ENCODE results near the gene TMEM106C.

TMEM106C gene

GRCh38 chr12:47979686-47980085, 16.3 kb downstream of the TMEM106C start:
- no peak for DNase-seq (ENCODE audit: low read depth)

- no peak for DNase-seq (ENCODE audit: low read depth)
Observed at GRCh38 chr12:47980197-47980596, 16.8 kb downstream of the TMEM106C start.

GRCh38 chr12:47980779-47981495, 17.5 kb downstream of the TMEM106C start:
- DNase-seq (ENCODE audit: low read depth) = no peak

GRCh38 chr12:47981496-47982260, 18.3 kb downstream of the TMEM106C start:
- no peak for DNase-seq (ENCODE audit: low read depth)

- DNase-seq (ENCODE audit: low read depth) = no peak
Observed at GRCh38 chr12:47982311-47982710, 18.9 kb downstream of the TMEM106C start.

- no peak for DNase-seq (ENCODE audit: low read depth)
Observed at GRCh38 chr12:47982770-47983169, 19.4 kb downstream of the TMEM106C start.

GRCh38 chr12:47983541-47984115, 20.2 kb downstream of the TMEM106C start:
- DNase-seq (ENCODE audit: low read depth) = no peak

- DNase-seq (ENCODE audit: low read depth) = no peak
Observed at GRCh38 chr12:47984331-47984801, 21.0 kb downstream of the TMEM106C start.

- DNase-seq (ENCODE audit: low read depth) = no peak
Observed at GRCh38 chr12:47985596-47986290, 22.3 kb downstream of the TMEM106C start.

GRCh38 chr12:47986291-47986660, 22.9 kb downstream of the TMEM106C start:
- no peak for DNase-seq (ENCODE audit: low read depth)

GRCh38 chr12:47986832-47987231, 23.4 kb downstream of the TMEM106C start:
- no peak for DNase-seq (ENCODE audit: low read depth)

GRCh38 chr12:47987411-47988072, 24.1 kb downstream of the TMEM106C start:
- DNase-seq (ENCODE audit: low read depth) = no peak

GRCh38 chr12:47988073-47989022, 25.0 kb downstream of the TMEM106C start:
- no peak for DNase-seq (ENCODE audit: low read depth)

- no peak for DNase-seq (ENCODE audit: low read depth)
Observed at GRCh38 chr12:47989023-47989417, 25.6 kb downstream of the TMEM106C start.

- DNase-seq (ENCODE audit: low read depth) = no peak
Observed at GRCh38 chr12:47989666-47990065, 26.3 kb downstream of the TMEM106C start.

GRCh38 chr12:47990351-47991105, 27.1 kb downstream of the TMEM106C start:
- DNase-seq (ENCODE audit: low read depth) = no peak

- no peak for DNase-seq (ENCODE audit: low read depth)
Observed at GRCh38 chr12:47991106-47992061, 28.0 kb downstream of the TMEM106C start.

- no peak for DNase-seq (ENCODE audit: low read depth)
Observed at GRCh38 chr12:47992776-47993175, 29.4 kb downstream of the TMEM106C start.

- DNase-seq (ENCODE audit: low read depth) = no peak
Observed at GRCh38 chr12:47993491-47993890, 30.1 kb downstream of the TMEM106C start.
